Activated CD8-positive, alpha-beta T cell treated with anti-CD3 and anti-CD28 coated beads, Interleukin-2, amount 10 ng/mL, durations not matched to agents 7 days and 5 days (primary cell): ENCODE data around the gene ADCY6. TPM values are rescaled to one million over a fixed set of nuclear protein-coding genes. Genes with fewer than 3 reads are reported as not detected.

ENCODE experiments used
- ATAC-seq: fragments of 150-1000 bp; cut with Tn5 transposase; one replicate; pipeline ENCODE4 v1.10.0; 2021; ENCODE audit warnings: moderate library complexity
- CTCF ChIA-PET: fragments of 350-600 bp; sonication (Branson Sonifier 250); formaldehyde crosslinking; loops from one replicate; lab custom pipeline; 2021; ENCODE audit warnings: antibody characterized with exemption; lab: Charles Lee
- POLR2A ChIA-PET: fragments of 350-600 bp; sonication (Branson Sonifier 250); formaldehyde crosslinking; loops from one replicate; lab custom pipeline; 2021; ENCODE audit warnings: antibody characterized with exemption; lab: Charles Lee
- DNase-seq: peaks from one replicate; pipeline ENCODE4 v3.0.0-alpha.2; 2020
- H3K27ac Mint-ChIP-seq: one replicate; pipeline ENCODE4 v1.8.0; 2021; ENCODE audit warnings: mild to moderate bottlenecking, mixed read lengths
- H3K27me3 Mint-ChIP-seq: one replicate; pipeline ENCODE4 v1.8.0; 2021; ENCODE audit warnings: low read depth, mixed read lengths
- H3K36me3 Mint-ChIP-seq: one replicate; pipeline ENCODE4 v1.8.0; 2021; ENCODE audit warnings: low read depth, mixed read lengths
- H3K4me1 Mint-ChIP-seq: one replicate; pipeline ENCODE4 v1.8.0; 2021; ENCODE audit warnings: low read depth, mixed read lengths
- H3K4me3 Mint-ChIP-seq: one replicate; pipeline ENCODE4 v1.8.0; 2021; ENCODE audit warnings: mild to moderate bottlenecking, mixed read lengths
- H3K9me3 Mint-ChIP-seq: one replicate; pipeline ENCODE4 v1.8.0; 2022; ENCODE audit warnings: mixed read lengths; ENCODE audit not compliant: insufficient read depth
- total RNA-seq, 2 experiments: library from RNA; stranded (reverse); gene quantifications; one replicate each; pipeline ENCODE4 v1.2.3, GENCODE V29; 2021

Gene ADCY6
- under 1 TPM; 0.18 to 0.37 TPM for total RNA-seq

- DNase-seq, result no peak
- H3K27me3 Mint-ChIP-seq, result peaks cover 52% of the 10 kb centered on the region
- no peaks in the 10 kb centered on the region for H3K9me3 Mint-ChIP-seq
- H3K27ac Mint-ChIP-seq, result no peak within 1 kb of the TSS
- ChIA-PET CTCF (interaction anchor here (0.7 to 11.5 kb wide), 3 partner anchors 27 to 44 kb away, joined by 3 to 267 read pairs (median 4); no protein-coding TSS in a partner anchor), POLR2A (no interaction called here)
- H3K4me1 Mint-ChIP-seq, result peaks cover 4% of the 10 kb centered on the region
- no peak within 1 kb of the TSS for H3K4me3 Mint-ChIP-seq
- peak; percentile 32 for ATAC-seq
- H3K36me3 Mint-ChIP-seq, result no peaks in the 10 kb centered on the region
These were observed at the start of gene ADCY6 for GRCh38 chr12:48788854-48789775. Gene ADCY6, minus strand, starts transcription at chr12:48789089. Its CDS starts 5,655 bp downstream, at chr12:48783434.

- peaks cover 58% of the 10 kb centered on the region for H3K36me3 Mint-ChIP-seq
- CTCF ChIA-PET, result no interaction called here
- H3K27ac Mint-ChIP-seq, result no peak overlapping the region
- no peaks in the 10 kb centered on the region for H3K9me3 Mint-ChIP-seq
- ATAC-seq (no peak), DNase-seq (no peak)
- no peaks in the 10 kb centered on the region for H3K27me3 Mint-ChIP-seq
- no peaks in the 10 kb centered on the region for H3K4me1 Mint-ChIP-seq
- no peak overlapping the region for H3K4me3 Mint-ChIP-seq
- POLR2A ChIA-PET, result no interaction called here
These were observed 49.2 kb upstream of the ADCY6 start for GRCh38 chr12:48838048-48838447.

GRCh38 chr12:48832321-48833060 is 43.6 kb upstream of the ADCY6 start:
- H3K27ac Mint-ChIP-seq, result no peak overlapping the region
- ATAC-seq (no peak), DNase-seq (no peak)
- ChIA-PET POLR2A (interaction anchor here (0.6 kb wide), 1 partner anchor 286 kb away, joined by 3 read pairs; no protein-coding TSS in a partner anchor), CTCF (interaction anchor here (0.7 to 7.4 kb wide), 2 partner anchors 16 to 18 kb away, joined by 3 to 36 read pairs; no protein-coding TSS in a partner anchor)
- peaks cover 68% of the 10 kb centered on the region for H3K36me3 Mint-ChIP-seq
- H3K27me3 Mint-ChIP-seq, result no peaks in the 10 kb centered on the region
- no peak overlapping the region for H3K4me3 Mint-ChIP-seq
- H3K9me3 Mint-ChIP-seq, result no peaks in the 10 kb centered on the region
- no peaks in the 10 kb centered on the region for H3K4me1 Mint-ChIP-seq

DNA sequence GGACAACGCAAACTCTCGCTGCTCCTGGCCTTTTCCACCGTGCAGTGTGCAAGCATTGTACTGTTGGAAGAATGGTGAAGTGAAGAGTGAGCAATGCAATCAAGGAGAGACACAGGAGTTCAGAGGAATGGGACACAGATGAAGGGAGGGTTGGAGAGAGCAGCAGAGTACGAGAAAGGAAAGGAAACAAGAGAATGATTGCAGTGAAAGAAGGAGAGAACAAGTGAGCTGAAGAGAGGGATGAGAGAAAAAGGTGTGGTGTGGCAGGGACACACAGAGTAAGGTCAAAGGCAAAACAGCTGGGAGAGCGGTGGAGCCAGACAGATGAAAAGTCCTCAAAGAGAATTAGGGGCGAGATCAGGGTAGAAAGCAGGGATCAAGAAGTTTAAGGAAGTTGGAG is 42.4 kb upstream of the ADCY6 start:
- ChIA-PET POLR2A (interaction anchor here (1.0 kb wide), 1 partner anchor 9 kb away, joined by 3 read pairs; no protein-coding TSS in a partner anchor), CTCF (interaction anchor here (7.4 kb wide), 1 partner anchor 16 kb away, joined by 36 read pairs; no protein-coding TSS in a partner anchor)
- H3K4me3 Mint-ChIP-seq, result no peak overlapping the region
- H3K9me3 Mint-ChIP-seq, result no peaks in the 10 kb centered on the region
- no peak overlapping the region for H3K27ac Mint-ChIP-seq
- H3K4me1 Mint-ChIP-seq, result no peaks in the 10 kb centered on the region
- ATAC-seq (no peak), DNase-seq (no peak)
- peaks cover 58% of the 10 kb centered on the region for H3K36me3 Mint-ChIP-seq
- no peaks in the 10 kb centered on the region for H3K27me3 Mint-ChIP-seq

GRCh38 chr12:48828841-48829575 is 40.1 kb upstream of the ADCY6 start:
- H3K27ac Mint-ChIP-seq, result peak overlapping the region; percentile 17
- no peaks in the 10 kb centered on the region for H3K4me1 Mint-ChIP-seq
- no peaks in the 10 kb centered on the region for H3K27me3 Mint-ChIP-seq
- POLR2A ChIA-PET, result interaction anchor here (0.9 to 1.5 kb wide), 3 partner anchors 9 to 23 kb away, joined by 4 to 6 read pairs (median 5); partner anchors contain the start of gene DDX23
- no peak for ATAC-seq
- CTCF ChIA-PET, result interaction anchor here (7.4 kb wide), 1 partner anchor 14 kb away, joined by 36 read pairs; no protein-coding TSS in a partner anchor
- H3K36me3 Mint-ChIP-seq, result peaks cover 50% of the 10 kb centered on the region
- DNase-seq, result no peak
- H3K4me3 Mint-ChIP-seq, result no peak overlapping the region
- H3K9me3 Mint-ChIP-seq, result no peaks in the 10 kb centered on the region

- no peak for DNase-seq
- Mint-ChIP-seq H3K4me1 (no peaks in the 10 kb centered on the region), H3K4me3 (no peak overlapping the region), H3K27ac (no peak overlapping the region), H3K36me3 (peaks cover 44% of the 10 kb centered on the region), H3K27me3 (no peaks in the 10 kb centered on the region), H3K9me3 (no peaks in the 10 kb centered on the region)
- ChIA-PET CTCF (interaction anchor here (7.4 kb wide), 1 partner anchor 13 kb away, joined by 36 read pairs; no protein-coding TSS in a partner anchor), POLR2A (interaction anchor here (0.6 to 1.5 kb wide), 2 partner anchors 9 to 11 kb away, joined by 3 to 6 read pairs; no protein-coding TSS in a partner anchor)
- ATAC-seq, result no peak
These were observed 39.4 kb upstream of the ADCY6 start for GRCh38 chr12:48828293-48828692.

GRCh38 chr12:48827513-48828096 is 38.7 kb upstream of the ADCY6 start:
- H3K27me3 Mint-ChIP-seq, result no peaks in the 10 kb centered on the region
- no peak overlapping the region for H3K4me3 Mint-ChIP-seq
- DNase-seq (no peak), ATAC-seq (no peak)
- H3K27ac Mint-ChIP-seq, result no peak overlapping the region
- no peaks in the 10 kb centered on the region for H3K4me1 Mint-ChIP-seq
- no peaks in the 10 kb centered on the region for H3K9me3 Mint-ChIP-seq
- POLR2A ChIA-PET, result interaction anchor here (0.6 to 1.5 kb wide), 4 partner anchors 8 to 25 kb away, joined by 3 to 6 read pairs (median 3); partner anchors contain the start of gene DDX23
- H3K36me3 Mint-ChIP-seq, result peaks cover 40% of the 10 kb centered on the region
- CTCF ChIA-PET, result interaction anchor here (0.6 to 7.4 kb wide), 3 partner anchors 13 to 77 kb away, joined by 3 to 36 read pairs (median 3); no protein-coding TSS in a partner anchor

GRCh38 chr12:48827026-48827425 is 38.1 kb upstream of the ADCY6 start:
- Mint-ChIP-seq H3K9me3 (no peaks in the 10 kb centered on the region), H3K4me3 (no peak overlapping the region), H3K4me1 (no peaks in the 10 kb centered on the region), H3K27ac (no peak overlapping the region), H3K27me3 (peaks cover 4% of the 10 kb centered on the region), H3K36me3 (peaks cover 35% of the 10 kb centered on the region)
- DNase-seq, result no peak
- no peak for ATAC-seq
- ChIA-PET POLR2A (interaction anchor here (1.5 kb wide), 1 partner anchor 10 kb away, joined by 3 read pairs; no protein-coding TSS in a partner anchor), CTCF (interaction anchor here (0.6 to 7.4 kb wide), 3 partner anchors 12 to 77 kb away, joined by 3 to 36 read pairs (median 3); no protein-coding TSS in a partner anchor)

- POLR2A ChIA-PET, result interaction anchor here (0.9 to 1.5 kb wide), 2 partner anchors 10 to 11 kb away, joined by 3 to 6 read pairs; no protein-coding TSS in a partner anchor
- CTCF ChIA-PET, result interaction anchor here (7.4 kb wide), 1 partner anchor 11 kb away, joined by 36 read pairs; no protein-coding TSS in a partner anchor
These were observed 37.4 kb upstream of the ADCY6 start for GRCh38 chr12:48826209-48826855.

GRCh38 chr12:48824905-48825304 is 36.0 kb upstream of the ADCY6 start:
- CTCF ChIA-PET, result no interaction called here
- Mint-ChIP-seq H3K27ac (no peak overlapping the region), H3K4me3 (no peak overlapping the region), H3K27me3 (peaks cover 7% of the 10 kb centered on the region), H3K36me3 (peaks cover 21% of the 10 kb centered on the region), H3K4me1 (no peaks in the 10 kb centered on the region), H3K9me3 (no peaks in the 10 kb centered on the region)
- POLR2A ChIA-PET, result no interaction called here
- DNase-seq (no peak), ATAC-seq (no peak)

More at GRCh38 chr12:48826209-48826855, 37.4 kb upstream of the ADCY6 start:
- Mint-ChIP-seq H3K4me1 (no peaks in the 10 kb centered on the region), H3K27me3 (peaks cover 4% of the 10 kb centered on the region), H3K36me3 (peaks cover 31% of the 10 kb centered on the region), H3K4me3 (no peak overlapping the region), H3K9me3 (no peaks in the 10 kb centered on the region), H3K27ac (peak overlapping the region; percentile 17)
- no peak for ATAC-seq
- DNase-seq, result no peak
